ENCODE measurements around the gene C19orf12. TPM values are rescaled to one million over a fixed set of nuclear protein-coding genes. Genes with fewer than 3 reads are reported as not detected.
A peak's percentile ranks its signal among the peaks of the same experiment; 100 is the strongest.

C19orf12 gene
- total RNA-seq, 2 experiments from 2014 or later: 7.7 TPM

- H3K36me3 ChIP-seq (ENCODE audit: insufficient read depth, low read length): peaks cover 58% of the 10 kb centered on the region
- peaks cover 67% of the 10 kb centered on the region for H3K36me3 Mint-ChIP-seq (ENCODE audit: low read depth)
- H3K27me3 Mint-ChIP-seq: no peaks in the 10 kb centered on the region
- H3K9me3 Mint-ChIP-seq: no peaks in the 10 kb centered on the region
- H3K27me3 ChIP-seq (ENCODE audit: control insufficient read depth in 1 of 2, insufficient read depth in 2 of 2, low read length in 2 of 2): no peaks in the 10 kb centered on the region
- ATAC-seq (ENCODE audit: poor library complexity): no peak
- peaks cover 87% of the 10 kb centered on the region for H3K4me1 Mint-ChIP-seq (ENCODE audit: low read depth)
- no peak for TF ChIP-seq CTCF (IDR thresholded peaks at IDR 0.05)
- CTCF ChIA-PET: interaction anchor here (1.2 to 3.2 kb wide), 6 partner anchors 9 to 68 kb away, joined by 5 to 37 read pairs (median 18); partner anchors contain the start of genes C19orf12, PLEKHF1 and POP4
- H3K4me3 ChIP-seq (ENCODE audit: low read length): peak overlapping the region; percentile 36
- intact Hi-C loops (cut with DNase I, micrococcal nuclease): loop anchor here (2.0 to 5.0 kb wide), 3 partner anchors 41 to 169 kb away; partner anchors contain the start of gene C19orf12 (in 1 of the 2)
- peaks cover 100% of the 10 kb centered on the region for H3K4me1 ChIP-seq (ENCODE audit: insufficient read depth, low read length)
- no peak for DNase-seq
- peak overlapping the region; percentile 78 to 86 for H3K27ac ChIP-seq (ENCODE audit: low read depth in 1 of 2, low read length in 2 of 2)
- POLR2A ChIA-PET: interaction anchor here (0.8 to 5.5 kb wide), 10 partner anchors 10 to 272 kb away, joined by 3 to 107 read pairs (median 17); partner anchors contain the start of genes C19orf12, PLEKHF1 and POP4
- H3K4me3 Mint-ChIP-seq: peak overlapping the region; percentile 68
- H3K27ac Mint-ChIP-seq: peak overlapping the region; percentile 98
- no peaks in the 10 kb centered on the region for H3K9me3 ChIP-seq (ENCODE audit: control insufficient read depth in 1 of 2, insufficient read depth in 1 of 2, low read length in 2 of 2)
Measured at GRCh38 chr19:29673451-29674371, 41.4 kb downstream of the C19orf12 start.

- H3K27ac Mint-ChIP-seq: peak overlapping the region; percentile 98
- intact Hi-C loops (cut with DNase I, micrococcal nuclease): loop anchor here (2.0 to 5.0 kb wide), 3 partner anchors 42 to 169 kb away; partner anchors contain the start of gene C19orf12 (in 1 of the 2)
- DNase-seq (peak; percentile 73 to 96 (median 84)), ATAC-seq (ENCODE audit: poor library complexity) (peak; percentile 81)
- ChIA-PET POLR2A (interaction anchor here (0.8 to 5.5 kb wide), 13 partner anchors 10 to 273 kb away, joined by 3 to 107 read pairs (median 12); partner anchors contain the start of genes C19orf12, PLEKHF1, POP4 and URI1), CTCF (interaction anchor here (0.9 to 3.2 kb wide), 9 partner anchors 8 to 67 kb away, joined by 3 to 37 read pairs (median 7); partner anchors contain the start of genes C19orf12, PLEKHF1 and POP4)
- peaks cover 50% of the 10 kb centered on the region for H3K36me3 ChIP-seq (ENCODE audit: insufficient read depth, low read length)
- H3K4me1 Mint-ChIP-seq (ENCODE audit: low read depth): peaks cover 87% of the 10 kb centered on the region
- peaks cover 70% of the 10 kb centered on the region for H3K36me3 Mint-ChIP-seq (ENCODE audit: low read depth)
- peak overlapping the region; percentile 36 for H3K4me3 ChIP-seq (ENCODE audit: low read length)
- peak overlapping the region; percentile 78 to 86 for H3K27ac ChIP-seq (ENCODE audit: low read depth in 1 of 2, low read length in 2 of 2)
- H3K4me3 Mint-ChIP-seq: peak overlapping the region; percentile 68
- no peak for TF ChIP-seq CTCF (IDR thresholded peaks at IDR 0.05)
- no peaks in the 10 kb centered on the region for H3K27me3 ChIP-seq (ENCODE audit: control insufficient read depth in 1 of 2, insufficient read depth in 2 of 2, low read length in 2 of 2)
- no peaks in the 10 kb centered on the region for H3K9me3 Mint-ChIP-seq
- H3K9me3 ChIP-seq (ENCODE audit: control insufficient read depth in 1 of 2, insufficient read depth in 1 of 2, low read length in 2 of 2): no peaks in the 10 kb centered on the region
- H3K4me1 ChIP-seq (ENCODE audit: insufficient read depth, low read length): peaks cover 100% of the 10 kb centered on the region
- H3K27me3 Mint-ChIP-seq: no peaks in the 10 kb centered on the region
Measured at GRCh38 chr19:29672933-29673336, 42.1 kb downstream of the C19orf12 start.

DNA sequence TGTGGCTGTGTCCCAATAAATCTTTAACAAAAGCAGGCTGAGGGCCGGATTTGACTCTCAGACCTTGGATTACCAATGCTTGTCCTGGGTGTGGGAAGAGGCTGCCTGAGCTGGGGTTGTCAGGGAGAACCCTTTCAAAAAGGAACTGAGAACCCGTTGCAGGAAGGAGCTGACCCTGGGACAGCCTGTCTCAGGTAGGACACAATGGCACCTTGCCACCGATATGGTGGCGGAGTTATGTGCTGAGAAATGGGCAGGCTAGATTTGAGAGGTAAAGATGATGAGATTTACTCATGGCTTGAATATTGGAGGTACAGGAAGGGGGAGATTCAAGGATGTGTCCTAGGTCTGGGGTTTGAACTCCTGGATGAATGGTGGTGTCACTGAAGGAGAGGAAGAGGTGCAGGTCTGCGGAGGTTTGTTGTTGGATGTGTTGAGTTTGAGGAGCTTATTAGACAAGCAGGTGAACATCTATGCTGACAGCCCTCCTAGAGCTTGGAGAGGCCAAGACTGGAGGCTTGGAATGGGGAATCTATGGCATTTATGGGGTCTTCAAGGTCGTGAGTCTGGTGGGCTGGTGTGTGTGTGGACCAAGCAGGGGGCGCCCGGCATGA, 42.6 kb downstream of the C19orf12 start:
- Histone ChIP-seq H3K4me1 (ENCODE audit: insufficient read depth, low read length) (peaks cover 100% of the 10 kb centered on the region), H3K36me3 (ENCODE audit: insufficient read depth, low read length) (peaks cover 47% of the 10 kb centered on the region), H3K27me3 (ENCODE audit: control insufficient read depth in 1 of 2, insufficient read depth in 2 of 2, low read length in 2 of 2) (no peaks in the 10 kb centered on the region), H3K27ac (ENCODE audit: low read depth in 1 of 2, low read length in 2 of 2) (peak overlapping the region; percentile 78 to 86), H3K4me3 (ENCODE audit: low read length) (peak overlapping the region; percentile 36), H3K9me3 (ENCODE audit: control insufficient read depth in 1 of 2, insufficient read depth in 1 of 2, low read length in 2 of 2) (no peaks in the 10 kb centered on the region)
- Mint-ChIP-seq H3K27ac (peak overlapping the region; percentile 98), H3K4me1 (ENCODE audit: low read depth) (peaks cover 88% of the 10 kb centered on the region), H3K4me3 (peak overlapping the region; percentile 68), H3K9me3 (no peaks in the 10 kb centered on the region), H3K27me3 (no peaks in the 10 kb centered on the region), H3K36me3 (ENCODE audit: low read depth) (peaks cover 72% of the 10 kb centered on the region)
- TF ChIP-seq CTCF (IDR thresholded peaks at IDR 0.05): no peak
- POLR2A ChIA-PET: interaction anchor here (0.8 to 5.5 kb wide), 14 partner anchors 7 to 273 kb away, joined by 3 to 107 read pairs (median 9); partner anchors contain the start of genes C19orf12, PLEKHF1, POP4 and URI1
- intact Hi-C loops (cut with DNase I, micrococcal nuclease): loop anchor here (2.0 to 5.0 kb wide), 3 partner anchors 42 to 170 kb away; partner anchors contain the start of gene C19orf12 (in 1 of the 2)
- DNase-seq (peak in 4 of 14 experiments; percentile 24 to 49 (median 38)), ATAC-seq (ENCODE audit: poor library complexity) (no peak)
- CTCF ChIA-PET: interaction anchor here (0.7 to 3.2 kb wide), 14 partner anchors 7 to 70 kb away, joined by 3 to 37 read pairs (median 4); partner anchors contain the start of genes C19orf12, PLEKHF1 and POP4

Measured in CD4-positive, alpha-beta T cell (primary cell).